DND-41 (cell line): Measurements from ENCODE around the gene SETDB1.

Source experiments
- ATAC-seq: fragments of 200-7000 bp; cut with Tn5 transposase; 3 replicates; pipeline ENCODE4 v1.9.1; 2021; ENCODE audit warnings: low read depth; ENCODE audit not compliant: insufficient read depth
- DNase-seq: peaks from one replicate; pipeline ENCODE4 v3.0.0-alpha.2; 2020
- H2AFZ ChIP-seq: 2 replicates; pipeline ENCODE4 v1.6.0; 2012; ENCODE audit warnings: low read depth, low read length
- H3K27ac ChIP-seq: 2 replicates; pipeline ENCODE4 v1.5.1; 2012; ENCODE audit warnings: low read length, inconsistent platforms
- H3K27me3 ChIP-seq: fragments of 200-600 bp; sonication (generic); 2 replicates; pipeline ENCODE4 v1.6.0; 2012; ENCODE audit warnings: low read length, mild to moderate bottlenecking, inconsistent platforms; ENCODE audit not compliant: insufficient read depth, poor library complexity
- H3K36me3 ChIP-seq: 2 replicates; pipeline ENCODE4 v1.5.1; 2012; ENCODE audit warnings: low read length, inconsistent platforms; ENCODE audit not compliant: insufficient read depth
- H3K4me1 ChIP-seq: 2 replicates; pipeline ENCODE4 v1.5.1; 2012; ENCODE audit warnings: mild to moderate bottlenecking, low read length; ENCODE audit not compliant: insufficient read depth
- H3K4me2 ChIP-seq: 2 replicates; pipeline ENCODE4 v1.6.0; 2012; ENCODE audit warnings: mild to moderate bottlenecking, moderate library complexity, low read length, inconsistent platforms; ENCODE audit not compliant: insufficient read depth
- H3K4me3 ChIP-seq, 2 experiments: fragments of 200-600 bp in 1 of 2; shearing (Covaris generic) in 1 of 2; 2 replicates each; pipeline ENCODE4 v1.5.1; 2012 to 2016; ENCODE audit warnings: inconsistent platforms in 2 of 2, low read length in 2 of 2, mild to moderate bottlenecking in 2 of 2, low read depth in 1 of 2, moderate library complexity in 1 of 2
- H3K79me2 ChIP-seq: 2 replicates; pipeline ENCODE4 v1.6.0; 2012; ENCODE audit warnings: low read length, inconsistent platforms; ENCODE audit not compliant: insufficient read depth
- H3K9ac ChIP-seq: 2 replicates; pipeline ENCODE4 v1.6.0; 2012; ENCODE audit warnings: low read depth, mild to moderate bottlenecking, inconsistent platforms, low read length, moderate library complexity
- H3K9me3 ChIP-seq: 2 replicates; pipeline ENCODE4 v1.5.1; 2012; ENCODE audit warnings: low read length, moderate library complexity, mild to moderate bottlenecking, inconsistent platforms; ENCODE audit not compliant: insufficient read depth, severe bottlenecking
- H4K20me1 ChIP-seq: 2 replicates; pipeline ENCODE4 v1.6.0; 2012; ENCODE audit warnings: low read length; ENCODE audit not compliant: insufficient read depth
- CTCF ChIP-seq: IDR thresholded peaks from 2 replicates; pipeline ENCODE4 v1.5.1; 2012; ENCODE audit warnings: borderline replicate concordance, low read length, moderate library complexity, mild to moderate bottlenecking; ENCODE audit not compliant: poor library complexity, severe bottlenecking; ENCODE audit errors: extremely low read depth
- EZH2 ChIP-seq: IDR thresholded peaks from 3 replicates; pipeline ENCODE4 v1.6.1; 2012; ENCODE audit warnings: borderline replicate concordance, low read depth, mild to moderate bottlenecking, moderate library complexity, low read length, inconsistent platforms; ENCODE audit not compliant: severe bottlenecking

SETDB1 gene

GRCh38 chr1:150954708-150955107, 28.5 kb downstream of the SETDB1 start:
- Histone ChIP-seq H3K4me3 (no peak overlapping the region), H4K20me1 (no peaks in the 10 kb centered on the region), H3K27me3 (no peaks in the 10 kb centered on the region), H3K36me3 (peaks cover 76% of the 10 kb centered on the region), H3K9ac (no peak overlapping the region), H2AFZ (no peak overlapping the region), H3K27ac (no peak overlapping the region), H3K4me2 (no peak overlapping the region), H3K79me2 (no peaks in the 10 kb centered on the region), H3K4me1 (no peaks in the 10 kb centered on the region), H3K9me3 (no peaks in the 10 kb centered on the region)
- DNase-seq, result no peak
- TF ChIP-seq EZH2, result no peak
- no peak for TF ChIP-seq CTCF
- no peak for ATAC-seq

GRCh38 chr1:150955280-150955679, 29.1 kb downstream of the SETDB1 start:
- H4K20me1 ChIP-seq, result no peaks in the 10 kb centered on the region
- no peak overlapping the region for H3K4me3 ChIP-seq
- no peak overlapping the region for H3K27ac ChIP-seq
- no peak overlapping the region for H3K4me2 ChIP-seq
- no peaks in the 10 kb centered on the region for H3K27me3 ChIP-seq
- no peaks in the 10 kb centered on the region for H3K79me2 ChIP-seq
- DNase-seq, result no peak
- H3K9me3 ChIP-seq, result no peaks in the 10 kb centered on the region
- ATAC-seq, result no peak
- TF ChIP-seq EZH2 (no peak), CTCF (no peak)
- peaks cover 76% of the 10 kb centered on the region for H3K36me3 ChIP-seq
- no peak overlapping the region for H2AFZ ChIP-seq
- no peaks in the 10 kb centered on the region for H3K4me1 ChIP-seq
- no peak overlapping the region for H3K9ac ChIP-seq

GRCh38 chr1:150957666-150958065, 31.5 kb downstream of the SETDB1 start:
- DNase-seq (no peak), ATAC-seq (no peak)
- Histone ChIP-seq H4K20me1 (no peaks in the 10 kb centered on the region), H3K27me3 (no peaks in the 10 kb centered on the region), H3K9me3 (no peaks in the 10 kb centered on the region), H3K9ac (no peak overlapping the region), H2AFZ (no peak overlapping the region), H3K4me1 (no peaks in the 10 kb centered on the region), H3K27ac (no peak overlapping the region), H3K79me2 (no peaks in the 10 kb centered on the region), H3K4me3 (no peak overlapping the region), H3K36me3 (peaks cover 78% of the 10 kb centered on the region), H3K4me2 (no peak overlapping the region)
- TF ChIP-seq EZH2 (no peak), CTCF (no peak)

- no peak for ATAC-seq
- Histone ChIP-seq H3K27ac (no peak overlapping the region), H3K27me3 (no peaks in the 10 kb centered on the region), H3K4me3 (no peak overlapping the region), H4K20me1 (no peaks in the 10 kb centered on the region), H3K9ac (no peak overlapping the region), H3K36me3 (peaks cover 87% of the 10 kb centered on the region), H3K9me3 (no peaks in the 10 kb centered on the region), H3K4me2 (no peak overlapping the region), H3K4me1 (no peaks in the 10 kb centered on the region), H3K79me2 (no peaks in the 10 kb centered on the region), H2AFZ (no peak overlapping the region)
- TF ChIP-seq CTCF (no peak), EZH2 (no peak)
- no peak for DNase-seq
Observed at GRCh38 chr1:150960646-150961045, 34.5 kb downstream of the SETDB1 start.
